PC-9 (cell line): ENCODE results near the gene PBXIP1. TPM values are rescaled to one million over a fixed set of nuclear protein-coding genes. Genes with fewer than 3 reads are reported as not detected.

ENCODE experiments used
- BruUV-seq: library from RNA; stranded (reverse); fragments of 400-500 nt; replicated peaks from 2 replicates; lab custom pipeline; 2021; lab: Mats Ljungman, UMichigan
- CTCF ChIA-PET: fragments of 300-600 bp; sonication (Branson Sonifier 250); formaldehyde crosslinking; loops from one replicate; lab custom pipeline; 2022; ENCODE audit warnings: antibody characterized with exemption; lab: Charles Lee
- POLR2A ChIA-PET: fragments of 300-600 bp; sonication (Branson Sonifier 250); formaldehyde crosslinking; loops from one replicate; lab custom pipeline; 2022; ENCODE audit warnings: antibody characterized with exemption; ENCODE audit not compliant: unreplicated experiment; lab: Charles Lee
- DNase-seq, 2 experiments: peaks; one replicate each; pipeline versions ENCODE4 v3.0.0 to v3.0.0-alpha.2; 2015 to 2022; ENCODE audit warnings: mixed read lengths in 1 of 2
- H2AFZ ChIP-seq: fragments of 200-600 bp; sonication (generic); 2 replicates; pipeline ENCODE4 v1.8.1; 2017; ENCODE audit warnings: antibody characterized with exemption
- H3F3A ChIP-seq: fragments of 200-600 bp; sonication (generic); 2 replicates; pipeline ENCODE4 v1.8.1; 2017; ENCODE audit warnings: antibody characterized with exemption, mild to moderate bottlenecking, low read depth; ENCODE audit not compliant: insufficient read depth
- H3K27ac ChIP-seq: fragments of 200-600 bp; sonication (generic); 2 replicates; pipeline ENCODE4 v1.6.1; 2016; ENCODE audit warnings: mixed run types
- H3K27me3 ChIP-seq: fragments of 200-600 bp; sonication (generic); 2 replicates; pipeline ENCODE4 v1.6.1; 2016; ENCODE audit warnings: low read depth, mixed run types; ENCODE audit not compliant: insufficient read depth
- H3K36me3 ChIP-seq: fragments of 200-600 bp; sonication (generic); 2 replicates; pipeline ENCODE4 v1.6.1; 2016; ENCODE audit warnings: low read depth, mixed run types
- H3K4me1 ChIP-seq: fragments of 200-600 bp; sonication (generic); replicated peaks from 2 replicates; pipeline ENCODE4 v1.6.1; 2016; ENCODE audit warnings: mixed run types; ENCODE audit not compliant: insufficient read depth
- H3K4me2 ChIP-seq: fragments of 200-600 bp; sonication (generic); 2 replicates; pipeline ENCODE4 v1.6.1; 2017; ENCODE audit warnings: mixed run types
- H3K4me3 ChIP-seq: fragments of 200-600 bp; sonication (generic); 2 replicates; pipeline ENCODE4 v1.6.1; 2016; ENCODE audit warnings: mixed run types
- H3K79me2 ChIP-seq: fragments of 200-600 bp; sonication (generic); 2 replicates; pipeline ENCODE4 v1.6.1; 2017; ENCODE audit warnings: low read depth, mixed run types
- H3K9me2 ChIP-seq: fragments of 200-600 bp; sonication (generic); 2 replicates; pipeline ENCODE4 v1.8.1; 2017; ENCODE audit warnings: mild to moderate bottlenecking; ENCODE audit not compliant: insufficient read depth
- H3K9me3 ChIP-seq: fragments of 200-600 bp; sonication (generic); 2 replicates; pipeline ENCODE4 v1.8.1; 2016; ENCODE audit warnings: low read depth; ENCODE audit not compliant: insufficient read depth
- H4K20me1 ChIP-seq: fragments of 200-600 bp; sonication (generic); 2 replicates; pipeline ENCODE4 v1.8.1; 2017; ENCODE audit not compliant: insufficient read depth
- CTCF ChIP-seq: fragments of 200-600 bp; sonication (generic); conservative IDR thresholded peaks from 2 replicates; pipeline ENCODE4 v1.6.1; 2017; ENCODE audit warnings: mixed run types, antibody characterized with exemption, mild to moderate bottlenecking, moderate library complexity
- EZH2 ChIP-seq: fragments of 200-600 bp; sonication (generic); IDR thresholded peaks from 2 replicates; pipeline ENCODE4 v1.8.0; 2017; ENCODE audit warnings: antibody characterized with exemption, low read depth
- intact Hi-C: fragments of 100-400 bp; cut with micrococcal nuclease; formaldehyde crosslinking; loops from one replicate; pipeline ENCODE4 v1.10.0; 2022; ENCODE audit not compliant: unreplicated experiment
- total RNA-seq: library from RNA; stranded (reverse); gene quantifications from 2 replicates; pipeline ENCODE4 v1.2.3, GENCODE V29; 2021

Gene PBXIP1
- total RNA-seq, 1 experiment from 2014 or later, result 40.2 TPM

- H3K36me3 ChIP-seq, result no peaks in the 10 kb centered on the region; the same call in 1 of the 2 replicates
- ChIA-PET POLR2A (interaction anchor here (0.6 kb wide), 1 partner anchor 45 kb away, joined by 3 read pairs; no protein-coding TSS in a partner anchor), CTCF (no interaction called here)
- H3K27ac ChIP-seq, result no peak overlapping the region
- peaks cover 37% of the 10 kb centered on the region for H3F3A ChIP-seq
- no peak overlapping the region for H3K4me3 ChIP-seq
- H3K4me2 ChIP-seq, result no peak overlapping the region
- no peak for DNase-seq
- TF ChIP-seq EZH2 (no peak), CTCF (no peak)
- H3K27me3 ChIP-seq, result no peaks in the 10 kb centered on the region
- peaks cover 24% of the 10 kb centered on the region for H3K4me1 ChIP-seq
- H4K20me1 ChIP-seq, result no peaks in the 10 kb centered on the region
- intact Hi-C loops, result no loop called here
- peaks cover 12% of the 10 kb centered on the region for H3K79me2 ChIP-seq
- no peaks in the 10 kb centered on the region for H3K9me2 ChIP-seq
- H3K9me3 ChIP-seq, result no peaks in the 10 kb centered on the region
- BruUV-seq, result no TSS peak
- H2AFZ ChIP-seq, result no peak overlapping the region
Observed at GRCh38 chr1:154959426-154959780, 3.5 kb upstream of the PBXIP1 start.

GRCh38 chr1:154958681-154959425 is 3.0 kb upstream of the PBXIP1 start:
- Histone ChIP-seq H2AFZ (no peak overlapping the region), H3K4me2 (no peak overlapping the region), H3K27ac (no peak overlapping the region), H3F3A (peaks cover 32% of the 10 kb centered on the region), H3K4me1 (peaks cover 24% of the 10 kb centered on the region), H4K20me1 (no peaks in the 10 kb centered on the region), H3K9me2 (no peaks in the 10 kb centered on the region), H3K36me3 (no peaks in the 10 kb centered on the region; the same call in 1 of the 2 replicates), H3K9me3 (no peaks in the 10 kb centered on the region), H3K4me3 (no peak overlapping the region), H3K79me2 (peaks cover 12% of the 10 kb centered on the region), H3K27me3 (no peaks in the 10 kb centered on the region)
- BruUV-seq, result no TSS peak
- intact Hi-C loops, result no loop called here
- no peak for DNase-seq
- TF ChIP-seq EZH2 (no peak), CTCF (no peak)
- ChIA-PET CTCF (no interaction called here), POLR2A (interaction anchor here (0.6 kb wide), 1 partner anchor 76 kb away, joined by 3 read pairs; no protein-coding TSS in a partner anchor)

- H3K27ac ChIP-seq, result no peak overlapping the region
- no TSS peak for BruUV-seq
- H3K4me3 ChIP-seq, result no peak overlapping the region
- peaks cover 26% of the 10 kb centered on the region for H3F3A ChIP-seq
- no peak overlapping the region for H3K4me2 ChIP-seq
- H4K20me1 ChIP-seq, result no peaks in the 10 kb centered on the region
- H3K9me3 ChIP-seq, result no peaks in the 10 kb centered on the region
- TF ChIP-seq CTCF, result no peak
- no peak for TF ChIP-seq EZH2
- H3K4me1 ChIP-seq, result peaks cover 22% of the 10 kb centered on the region
- no peaks in the 10 kb centered on the region for H3K36me3 ChIP-seq
- H3K9me2 ChIP-seq, result no peaks in the 10 kb centered on the region
- CTCF ChIA-PET, result interaction anchor here (0.6 kb wide), 1 partner anchor 37 kb away, joined by 4 read pairs; no protein-coding TSS in a partner anchor
- H3K27me3 ChIP-seq, result no peaks in the 10 kb centered on the region
- DNase-seq, result no peak
- intact Hi-C loops, result no loop called here
- no peak overlapping the region for H2AFZ ChIP-seq
- POLR2A ChIA-PET, result interaction anchor here (0.6 kb wide), 1 partner anchor 75 kb away, joined by 3 read pairs; no protein-coding TSS in a partner anchor
- peaks cover 12% of the 10 kb centered on the region for H3K79me2 ChIP-seq
Observed at GRCh38 chr1:154958036-154958435, 2.1 kb upstream of the PBXIP1 start.
